22Rv1 (cell line): ENCODE results near the gene CCN5.

Source experiments
- ZFX ChIP-seq: fragments of 450-650 bp; IDR thresholded peaks from 2 replicates; pipeline ENCODE4 v1.6.1; 2017; ENCODE audit warnings: antibody characterized with exemption, borderline replicate concordance
- TF ChIP-seq, protein P1 (sequence below): fragments of 450-650 bp; IDR thresholded peaks from 2 replicates; pipeline ENCODE4 v1.5.1; 2017; ENCODE audit warnings: mild to moderate bottlenecking

DNA sequence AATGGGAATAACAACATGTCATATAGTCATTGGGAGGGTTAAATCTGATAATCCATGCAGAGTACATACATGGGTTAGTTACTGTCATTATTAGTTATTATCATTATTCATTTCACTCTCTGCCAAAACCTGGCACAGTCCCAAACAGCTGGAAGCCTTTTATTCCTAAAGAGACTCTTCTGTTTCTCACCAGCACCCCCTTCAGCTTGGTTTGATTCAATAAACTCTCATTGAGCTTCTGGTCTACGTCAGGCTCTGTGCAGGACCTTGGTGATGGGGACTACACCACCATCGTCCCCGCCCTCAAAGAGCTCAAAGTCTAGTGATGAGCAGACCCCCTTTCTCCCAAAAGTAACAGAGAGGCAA, 32.8 kb downstream of the CCN5 start:
- TF ChIP-seq, protein P1, sequence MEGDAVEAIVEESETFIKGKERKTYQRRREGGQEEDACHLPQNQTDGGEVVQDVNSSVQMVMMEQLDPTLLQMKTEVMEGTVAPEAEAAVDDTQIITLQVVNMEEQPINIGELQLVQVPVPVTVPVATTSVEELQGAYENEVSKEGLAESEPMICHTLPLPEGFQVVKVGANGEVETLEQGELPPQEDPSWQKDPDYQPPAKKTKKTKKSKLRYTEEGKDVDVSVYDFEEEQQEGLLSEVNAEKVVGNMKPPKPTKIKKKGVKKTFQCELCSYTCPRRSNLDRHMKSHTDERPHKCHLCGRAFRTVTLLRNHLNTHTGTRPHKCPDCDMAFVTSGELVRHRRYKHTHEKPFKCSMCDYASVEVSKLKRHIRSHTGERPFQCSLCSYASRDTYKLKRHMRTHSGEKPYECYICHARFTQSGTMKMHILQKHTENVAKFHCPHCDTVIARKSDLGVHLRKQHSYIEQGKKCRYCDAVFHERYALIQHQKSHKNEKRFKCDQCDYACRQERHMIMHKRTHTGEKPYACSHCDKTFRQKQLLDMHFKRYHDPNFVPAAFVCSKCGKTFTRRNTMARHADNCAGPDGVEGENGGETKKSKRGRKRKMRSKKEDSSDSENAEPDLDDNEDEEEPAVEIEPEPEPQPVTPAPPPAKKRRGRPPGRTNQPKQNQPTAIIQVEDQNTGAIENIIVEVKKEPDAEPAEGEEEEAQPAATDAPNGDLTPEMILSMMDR = no peak
- TF ChIP-seq ZFX = no peak
